OCI-LY7 (cell line): ENCODE measurements around the gene UBTF. TPM values are rescaled to one million over a fixed set of nuclear protein-coding genes. Genes with fewer than 3 reads are reported as not detected.
A peak's percentile ranks its signal among the peaks of the same experiment; 100 is the strongest.

Experiments
- BruUV-seq: library from RNA; stranded (reverse); fragments of 400-500 nt; replicated peaks from 2 replicates; lab custom pipeline; 2021; lab: Mats Ljungman, UMichigan
- CTCF ChIA-PET: fragments of 300-600 bp; sonication (Branson Sonifier 250); formaldehyde crosslinking; loops from one replicate; lab custom pipeline; 2022; ENCODE audit warnings: antibody characterized with exemption; ENCODE audit not compliant: unreplicated experiment; lab: Charles Lee
- POLR2A ChIA-PET: fragments of 300-600 bp; sonication (Branson Sonifier 250); formaldehyde crosslinking; loops from one replicate; lab custom pipeline; 2022; ENCODE audit warnings: antibody characterized with exemption; lab: Charles Lee
- DNase-seq: peaks from one replicate; pipeline ENCODE4 v3.0.0-alpha.2; 2015; ENCODE audit warnings: low spot score
- H2AFZ ChIP-seq: fragments of 200-600 bp; sonication (generic), shearing (Covaris generic); 2 replicates; pipeline ENCODE4 v1.6.1; 2014; ENCODE audit warnings: mild to moderate bottlenecking, antibody characterized with exemption, low read length, moderate library complexity
- H3K27ac ChIP-seq: fragments of 200-600 bp; sonication (generic); 2 replicates; pipeline ENCODE4 v1.5.1; 2014; ENCODE audit warnings: mixed run types, low read depth, mild to moderate bottlenecking, moderate library complexity, low read length, inconsistent platforms; ENCODE audit not compliant: poor library complexity, severe bottlenecking
- H3K36me3 ChIP-seq: fragments of 200-600 bp; sonication (generic); 2 replicates; pipeline ENCODE4 v1.6.1; 2014; ENCODE audit warnings: mild to moderate bottlenecking, antibody characterized with exemption, low read length, moderate library complexity, mixed read lengths; ENCODE audit not compliant: insufficient read depth
- H3K4me1 ChIP-seq: fragments of 200-600 bp; sonication (generic); 2 replicates; pipeline ENCODE4 v1.5.1; 2014; ENCODE audit warnings: mild to moderate bottlenecking, low read length; ENCODE audit not compliant: insufficient read depth, poor library complexity, severe bottlenecking
- H3K4me2 ChIP-seq: fragments of 200-600 bp; sonication (generic); 2 replicates; pipeline ENCODE4 v1.6.1; 2014; ENCODE audit warnings: mild to moderate bottlenecking, low read length
- H3K4me3 ChIP-seq: fragments of 200-600 bp; sonication (generic); 2 replicates; pipeline ENCODE4 v1.5.1; 2014; ENCODE audit warnings: mild to moderate bottlenecking, low read depth, low read length; ENCODE audit not compliant: poor library complexity, severe bottlenecking
- H3K79me2 ChIP-seq: fragments of 200-600 bp; sonication (generic); 2 replicates; pipeline ENCODE4 v1.6.1; 2016; ENCODE audit warnings: low read depth, mild to moderate bottlenecking, low read length, moderate library complexity, mixed read lengths; ENCODE audit not compliant: insufficient read depth
- H3K9me2 ChIP-seq: fragments of 200-600 bp; sonication (generic); 2 replicates; pipeline ENCODE4 v1.6.1; 2016; ENCODE audit warnings: mild to moderate bottlenecking, low read length, mixed read lengths; ENCODE audit not compliant: insufficient read depth
- H3K9me3 ChIP-seq: fragments of 200-600 bp; sonication (generic); 2 replicates; pipeline ENCODE4 v1.6.1; 2014; ENCODE audit warnings: mild to moderate bottlenecking, mixed run types, low read length, mixed read lengths
- H4K20me1 ChIP-seq: fragments of 200-600 bp; sonication (generic); 2 replicates; pipeline ENCODE4 v1.6.1; 2014; ENCODE audit warnings: mild to moderate bottlenecking, antibody characterized with exemption, low read length, moderate library complexity, mixed read lengths; ENCODE audit not compliant: insufficient read depth
- CTCF ChIP-seq: fragments of 200-600 bp; sonication (generic); conservative IDR thresholded peaks from 2 replicates; pipeline ENCODE4 v1.5.1; 2014; ENCODE audit warnings: mild to moderate bottlenecking, antibody characterized with exemption, low read length, moderate library complexity, mixed read lengths
- EZH2phosphoT487 ChIP-seq: fragments of 200-600 bp; sonication (generic); IDR thresholded peaks from 2 replicates; pipeline ENCODE4 v1.6.1; 2018; ENCODE audit warnings: low read depth, borderline replicate concordance, mild to moderate bottlenecking, mixed run types, antibody characterized with exemption, low read length, moderate library complexity, mixed read lengths
- intact Hi-C: fragments of 100-400 bp; cut with micrococcal nuclease; formaldehyde crosslinking; loops from one replicate; pipeline ENCODE4 v1.10.0; 2022; ENCODE audit not compliant: unreplicated experiment
- total RNA-seq, 2 experiments: library from RNA; depleted of rRNA in 1 of 2; stranded (reverse); fragments of >200 nt in 1 of 2; shearing (Covaris generic) in 1 of 2; gene quantifications; 2 replicates each; pipeline ENCODE4 v1.2.3, GENCODE V29; 2014 to 2022

The UBTF gene
- total RNA-seq, 2 experiments from 2014 or later = 155 to 215 TPM

- no peaks in the 10 kb centered on the region for H3K9me3 ChIP-seq
- intact Hi-C loops = no loop called here
These were observed 31.6 kb upstream of the UBTF start for GRCh38 chr17:44251062-44251461.

GRCh38 chr17:44249501-44250246, 30.2 kb upstream of the UBTF start:
- Histone ChIP-seq H3K9me3 (no peaks in the 10 kb centered on the region), H2AFZ (no peak overlapping the region), H3K27ac (no peak overlapping the region), H3K4me3 (no peak overlapping the region), H3K79me2 (no peaks in the 10 kb centered on the region), H3K4me2 (no peak overlapping the region), H3K36me3 (no peaks in the 10 kb centered on the region), H3K9me2 (no peaks in the 10 kb centered on the region), H4K20me1 (no peaks in the 10 kb centered on the region), H3K4me1 (peaks cover 42% of the 10 kb centered on the region)
- no peak for DNase-seq
- TF ChIP-seq EZH2phosphoT487 (no peak), CTCF (no peak)
- intact Hi-C loops = no loop called here
- ChIA-PET POLR2A (no interaction called here), CTCF (no interaction called here)
- no TSS peak for BruUV-seq

More at GRCh38 chr17:44251062-44251461, 31.6 kb upstream of the UBTF start:
- Histone ChIP-seq H3K4me1 (peaks cover 31% of the 10 kb centered on the region), H3K27ac (no peak overlapping the region), H4K20me1 (no peaks in the 10 kb centered on the region), H3K36me3 (no peaks in the 10 kb centered on the region), H3K79me2 (no peaks in the 10 kb centered on the region), H2AFZ (no peak overlapping the region), H3K9me2 (no peaks in the 10 kb centered on the region), H3K4me2 (no peak overlapping the region), H3K4me3 (no peak overlapping the region)
- no peak for DNase-seq
- ChIA-PET POLR2A (no interaction called here), CTCF (no interaction called here)
- no peak for TF ChIP-seq CTCF
- TF ChIP-seq EZH2phosphoT487 = no peak
- BruUV-seq = no TSS peak

GRCh38 chr17:44247876-44248736, 28.6 kb upstream of the UBTF start:
- intact Hi-C loops = no loop called here
- H3K4me2 ChIP-seq = peak overlapping the region; percentile 52
- H3K27ac ChIP-seq = no peak overlapping the region

More at GRCh38 chr17:44247876-44248736, 28.6 kb upstream of the UBTF start:
- Histone ChIP-seq H3K4me1 (peaks cover 42% of the 10 kb centered on the region), H3K9me3 (no peaks in the 10 kb centered on the region), H2AFZ (peak overlapping the region; percentile 26; the same call in 1 of the 2 replicates), H3K79me2 (no peaks in the 10 kb centered on the region), H3K9me2 (no peaks in the 10 kb centered on the region), H4K20me1 (no peaks in the 10 kb centered on the region), H3K4me3 (no peak overlapping the region), H3K36me3 (no peaks in the 10 kb centered on the region)
- no peak for DNase-seq
- ChIA-PET POLR2A (no interaction called here), CTCF (no interaction called here)
- BruUV-seq = no TSS peak
- TF ChIP-seq EZH2phosphoT487 (no peak), CTCF (no peak)
